Measurements from ENCODE around the gene SLC9A3. TPM values are rescaled to one million over a fixed set of nuclear protein-coding genes. Genes with fewer than 3 reads are reported as not detected.

Gene SLC9A3
- total RNA-seq, 4 donors from 2014 or later: 1.7 to 5.0 (median 2.8) TPM

DNA sequence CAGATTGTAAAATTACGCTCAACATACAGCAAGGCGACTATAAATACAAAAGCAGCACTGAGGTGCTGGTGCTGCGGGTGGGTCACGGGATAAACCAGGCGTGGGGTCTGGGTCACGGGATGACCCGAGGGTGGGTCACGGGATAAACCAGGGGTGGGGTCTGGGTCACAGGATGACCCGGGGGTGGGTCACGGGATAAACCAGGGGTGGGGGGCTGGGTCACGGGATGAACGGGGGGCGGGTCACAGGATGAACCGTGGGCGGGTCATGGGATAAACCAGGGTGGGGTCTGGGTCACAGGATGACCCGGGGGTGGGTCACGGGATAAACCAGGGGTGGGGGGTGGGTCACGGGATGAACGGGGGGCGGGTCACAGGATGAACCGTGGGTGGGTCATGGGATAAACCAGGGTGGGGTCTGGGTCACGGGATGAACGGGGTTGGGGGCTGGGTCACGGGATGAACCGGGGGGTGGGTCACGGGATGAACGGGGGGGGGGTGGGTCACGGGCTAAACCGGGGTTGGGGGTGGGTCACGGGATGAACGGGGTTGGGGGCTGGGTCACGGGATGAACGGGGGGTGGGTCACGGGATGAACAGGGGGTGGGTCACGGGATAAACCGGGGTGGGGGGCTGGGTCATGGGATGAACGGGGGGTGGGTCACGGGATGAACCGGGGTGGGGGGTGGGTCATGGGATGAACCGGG is 30.2 kb upstream of the SLC9A3 start:
- Histone ChIP-seq H3K4me3 (no peak overlapping the region), H3K4me1 (no peaks in the 10 kb centered on the region), H3K27me3 (peaks cover 0 to 51% (median 0%) of the 10 kb centered on the region in 4 donors), H3K9me3 (peaks cover 0 to 6% (median 1%) of the 10 kb centered on the region in 4 donors), H3K27ac (replicated peaks in 1 of 4) (no peak overlapping the region), H3K36me3 (no peaks in the 10 kb centered on the region)
- intact Hi-C loops (cut with DNase I): no loop called here
- TF ChIP-seq POLR2A (IDR thresholded peaks at IDR 0.05; ENCODE audit: low read depth) (no peak), EP300 (IDR thresholded peaks at IDR 0.05) (no peak), POLR2AphosphoS5 (IDR thresholded peaks at IDR 0.05) (no peak)
- TF ChIP-seq, protein P1, sequence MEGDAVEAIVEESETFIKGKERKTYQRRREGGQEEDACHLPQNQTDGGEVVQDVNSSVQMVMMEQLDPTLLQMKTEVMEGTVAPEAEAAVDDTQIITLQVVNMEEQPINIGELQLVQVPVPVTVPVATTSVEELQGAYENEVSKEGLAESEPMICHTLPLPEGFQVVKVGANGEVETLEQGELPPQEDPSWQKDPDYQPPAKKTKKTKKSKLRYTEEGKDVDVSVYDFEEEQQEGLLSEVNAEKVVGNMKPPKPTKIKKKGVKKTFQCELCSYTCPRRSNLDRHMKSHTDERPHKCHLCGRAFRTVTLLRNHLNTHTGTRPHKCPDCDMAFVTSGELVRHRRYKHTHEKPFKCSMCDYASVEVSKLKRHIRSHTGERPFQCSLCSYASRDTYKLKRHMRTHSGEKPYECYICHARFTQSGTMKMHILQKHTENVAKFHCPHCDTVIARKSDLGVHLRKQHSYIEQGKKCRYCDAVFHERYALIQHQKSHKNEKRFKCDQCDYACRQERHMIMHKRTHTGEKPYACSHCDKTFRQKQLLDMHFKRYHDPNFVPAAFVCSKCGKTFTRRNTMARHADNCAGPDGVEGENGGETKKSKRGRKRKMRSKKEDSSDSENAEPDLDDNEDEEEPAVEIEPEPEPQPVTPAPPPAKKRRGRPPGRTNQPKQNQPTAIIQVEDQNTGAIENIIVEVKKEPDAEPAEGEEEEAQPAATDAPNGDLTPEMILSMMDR (IDR thresholded peaks at IDR 0.05): no peak
- WGBS: 92% methylated on average over 30 of the region's 40 CpGs
- no peak for DNase-seq (ENCODE audit: extremely low spot score)

DNA sequence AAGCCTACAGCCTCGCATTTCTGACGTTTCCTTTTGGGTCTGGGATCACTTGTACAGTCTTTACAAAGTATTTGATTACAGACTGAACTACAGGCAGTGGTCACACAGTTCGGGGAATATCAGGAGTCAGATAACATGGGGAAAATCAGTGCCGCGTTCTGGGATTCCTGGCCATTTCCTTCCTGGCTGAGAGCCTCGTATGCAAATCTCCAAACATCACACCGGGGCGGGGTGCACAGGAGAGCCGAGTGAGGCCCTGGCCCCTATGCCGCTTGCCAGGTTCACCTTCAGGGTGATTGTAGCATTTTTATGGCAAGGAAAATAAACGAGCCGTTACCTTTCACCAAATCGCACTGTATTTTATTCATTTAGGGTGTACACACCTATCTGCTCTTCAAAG is 29.6 kb upstream of the SLC9A3 start:
- Histone ChIP-seq H3K27ac (replicated peaks in 1 of 4) (no peak overlapping the region), H3K9me3 (peaks cover 0 to 6% (median 1%) of the 10 kb centered on the region in 4 donors), H3K27me3 (peaks cover 0 to 51% (median 0%) of the 10 kb centered on the region in 4 donors), H3K36me3 (no peaks in the 10 kb centered on the region), H3K4me1 (no peaks in the 10 kb centered on the region), H3K4me3 (no peak overlapping the region)
- 82% methylated on average over 9 of the region's 13 CpGs for WGBS
- no peak for DNase-seq (ENCODE audit: extremely low spot score)
- intact Hi-C loops (cut with DNase I): no loop called here
- TF ChIP-seq EP300 (IDR thresholded peaks at IDR 0.05) (no peak), POLR2A (IDR thresholded peaks at IDR 0.05; ENCODE audit: low read depth) (no peak), POLR2AphosphoS5 (IDR thresholded peaks at IDR 0.05) (no peak)
- TF ChIP-seq, protein P1 (IDR thresholded peaks at IDR 0.05): no peak

DNA sequence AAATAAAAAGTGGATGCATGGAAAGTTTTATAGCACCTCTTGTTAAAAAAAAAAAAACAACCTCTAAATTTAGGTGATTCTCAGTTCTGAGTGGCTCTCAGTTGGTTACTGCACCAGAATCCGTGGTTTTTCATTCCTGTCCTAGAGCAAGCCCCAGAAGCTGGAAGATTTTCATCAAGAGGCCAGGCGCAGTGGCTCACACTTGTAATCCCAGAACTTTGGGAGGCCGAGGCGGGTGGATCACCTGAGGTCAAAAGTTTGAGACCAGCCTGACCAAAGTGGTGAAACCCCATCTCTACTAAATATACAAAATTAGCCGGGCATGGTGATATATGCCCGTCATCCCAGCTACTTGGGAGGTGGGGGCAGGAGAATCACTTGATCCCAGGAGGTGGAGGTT is 27.2 kb upstream of the SLC9A3 start:
- Histone ChIP-seq H3K9me3 (peaks cover 0 to 6% (median 1%) of the 10 kb centered on the region in 4 donors), H3K36me3 (no peaks in the 10 kb centered on the region), H3K27ac (replicated peaks in 1 of 4) (no peak overlapping the region), H3K4me1 (no peaks in the 10 kb centered on the region), H3K27me3 (peaks cover 0 to 59% (median 0%) of the 10 kb centered on the region in 4 donors), H3K4me3 (no peak overlapping the region)
- 83% methylated on average over 3 of the region's 6 CpGs for WGBS
- TF ChIP-seq EP300 (IDR thresholded peaks at IDR 0.05) (no peak), POLR2A (IDR thresholded peaks at IDR 0.05; ENCODE audit: low read depth) (no peak), POLR2AphosphoS5 (IDR thresholded peaks at IDR 0.05) (no peak)
- TF ChIP-seq, protein P1 (IDR thresholded peaks at IDR 0.05): no peak
- no peak for DNase-seq (ENCODE audit: extremely low spot score)
- intact Hi-C loops (cut with DNase I): no loop called here

DNA sequence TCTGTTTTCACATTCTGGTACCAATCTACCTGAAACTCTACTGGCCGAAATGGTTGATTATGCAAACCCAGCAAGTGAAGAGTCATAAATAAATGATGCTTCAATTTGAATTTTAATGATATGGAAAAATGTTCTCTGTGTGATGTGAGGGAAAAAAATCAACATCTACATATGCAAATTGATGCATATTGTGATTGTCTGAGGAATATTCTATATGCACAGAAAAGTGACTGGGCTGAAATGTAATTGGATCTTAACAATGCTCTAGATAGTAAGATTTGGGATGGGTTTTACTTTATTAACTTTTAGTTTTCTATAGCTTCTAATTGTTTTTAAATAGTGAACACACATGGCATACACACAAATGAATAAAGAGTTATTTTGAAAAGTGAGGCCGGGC is 25.0 kb upstream of the SLC9A3 start:
- Histone ChIP-seq H3K4me1 (no peaks in the 10 kb centered on the region), H3K9me3 (peaks cover 0 to 6% (median 1%) of the 10 kb centered on the region in 4 donors), H3K27ac (replicated peaks in 1 of 4) (no peak overlapping the region), H3K36me3 (no peaks in the 10 kb centered on the region), H3K4me3 (no peak overlapping the region), H3K27me3 (peaks cover 0 to 66% (median 0%) of the 10 kb centered on the region in 4 donors)
- DNase-seq (ENCODE audit: extremely low spot score): no peak
- 91% methylated on average over 2 of the region's 2 CpGs for WGBS
- intact Hi-C loops (cut with DNase I): no loop called here
- TF ChIP-seq POLR2AphosphoS5 (IDR thresholded peaks at IDR 0.05): no peak
- TF ChIP-seq, protein P1 (IDR thresholded peaks at IDR 0.05): no peak
- no peak for TF ChIP-seq EP300 (IDR thresholded peaks at IDR 0.05)
- no peak for TF ChIP-seq POLR2A (IDR thresholded peaks at IDR 0.05; ENCODE audit: low read depth)

Data from esophagus muscularis mucosa (tissue), 4 donors.